Chondrocyte (in vitro differentiated cells): ENCODE measurements around the gene VPS13C. TPM values are rescaled to one million over a fixed set of nuclear protein-coding genes. Genes with fewer than 3 reads are reported as not detected.

Experiments used
- DNase-seq: peaks from one replicate; pipeline ENCODE4 v3.0.0; 2021; ENCODE audit warnings: mixed read lengths, low spot score
- H3K27ac Mint-ChIP-seq: one replicate; pipeline ENCODE4 v1.8.0; 2021; ENCODE audit warnings: mild to moderate bottlenecking, moderate library complexity, mixed read lengths; ENCODE audit not compliant: unreplicated experiment
- H3K27me3 Mint-ChIP-seq: 2 replicates; pipeline ENCODE4 v1.8.0; 2021; ENCODE audit warnings: low read depth, mixed read lengths
- H3K36me3 Mint-ChIP-seq: 2 replicates; pipeline ENCODE4 v1.8.0; 2021; ENCODE audit warnings: low read depth, mixed read lengths
- H3K4me1 Mint-ChIP-seq: 2 replicates; pipeline ENCODE4 v1.8.0; 2021; ENCODE audit warnings: low read depth, mild to moderate bottlenecking, mixed read lengths
- H3K4me3 Mint-ChIP-seq: one replicate; pipeline ENCODE4 v1.8.0; 2021; ENCODE audit warnings: mild to moderate bottlenecking, moderate library complexity, mixed read lengths; ENCODE audit not compliant: unreplicated experiment
- H3K9me3 Mint-ChIP-seq: 2 replicates; pipeline ENCODE4 v1.8.0; 2021; ENCODE audit warnings: low read depth, mixed read lengths
- CTCF ChIP-seq: fragments of 200-600 bp; sonication (generic); IDR thresholded peaks from 2 replicates; pipeline ENCODE4 v1.5.0; 2021; ENCODE audit warnings: antibody characterized with exemption, mild to moderate bottlenecking, moderate library complexity
- total RNA-seq: library from RNA; stranded (reverse); gene quantifications from 3 replicates; pipeline ENCODE4 v1.2.1, GENCODE V29; 2021

VPS13C gene
- total RNA-seq, 1 donor from 2014 or later: 46.0 TPM

- DNase-seq: no peak
- no peak overlapping the region for H3K4me3 Mint-ChIP-seq
- peaks cover 38% of the 10 kb centered on the region for H3K27me3 Mint-ChIP-seq
- no peaks in the 10 kb centered on the region for H3K9me3 Mint-ChIP-seq
- no peak overlapping the region for H3K27ac Mint-ChIP-seq
- no peaks in the 10 kb centered on the region for H3K4me1 Mint-ChIP-seq
- TF ChIP-seq CTCF: no peak
- no peaks in the 10 kb centered on the region for H3K36me3 Mint-ChIP-seq
Observed at GRCh38 chr15:61809216-61809615, 251.0 kb downstream of the VPS13C start.

- Mint-ChIP-seq H3K4me3 (no peak overlapping the region), H3K4me1 (no peaks in the 10 kb centered on the region), H3K27me3 (peaks cover 37% of the 10 kb centered on the region), H3K27ac (no peak overlapping the region), H3K9me3 (no peaks in the 10 kb centered on the region), H3K36me3 (no peaks in the 10 kb centered on the region)
- TF ChIP-seq CTCF: no peak
- DNase-seq: no peak
Observed at GRCh38 chr15:61807281-61807929, 252.8 kb downstream of the VPS13C start.

Other genes with a start within 250 kb of the VPS13C start
- 0.10 TPM in 1 of 3 replicates, not detected in the others for gene C2CD4A, start 6.5 kb upstream of the VPS13C start, total RNA-seq
- gene C2CD4B, start 104.8 kb upstream of the VPS13C start, total RNA-seq: 0.17 TPM in 1 of 3 replicates, not detected in the others